H4 (cell line): ENCODE data around the gene NRXN3. TPM values are rescaled to one million over a fixed set of nuclear protein-coding genes. Genes with fewer than 3 reads are reported as not detected.
A peak's percentile ranks its signal among the peaks of the same experiment; 100 is the strongest.

Experiments
- DNase-seq: peaks from one replicate; pipeline ENCODE4 v3.0.0-alpha.2; 2015; ENCODE audit warnings: low spot score
- total RNA-seq: library from RNA; depleted of rRNA; stranded (reverse); fragments of >200 nt; shearing (Covaris generic); gene quantifications from 2 replicates; pipeline ENCODE4 v1.2.3, GENCODE V29; 2014

Gene NRXN3
- total RNA-seq, 1 experiment from 2014 or later = 0.37 TPM

DNA sequence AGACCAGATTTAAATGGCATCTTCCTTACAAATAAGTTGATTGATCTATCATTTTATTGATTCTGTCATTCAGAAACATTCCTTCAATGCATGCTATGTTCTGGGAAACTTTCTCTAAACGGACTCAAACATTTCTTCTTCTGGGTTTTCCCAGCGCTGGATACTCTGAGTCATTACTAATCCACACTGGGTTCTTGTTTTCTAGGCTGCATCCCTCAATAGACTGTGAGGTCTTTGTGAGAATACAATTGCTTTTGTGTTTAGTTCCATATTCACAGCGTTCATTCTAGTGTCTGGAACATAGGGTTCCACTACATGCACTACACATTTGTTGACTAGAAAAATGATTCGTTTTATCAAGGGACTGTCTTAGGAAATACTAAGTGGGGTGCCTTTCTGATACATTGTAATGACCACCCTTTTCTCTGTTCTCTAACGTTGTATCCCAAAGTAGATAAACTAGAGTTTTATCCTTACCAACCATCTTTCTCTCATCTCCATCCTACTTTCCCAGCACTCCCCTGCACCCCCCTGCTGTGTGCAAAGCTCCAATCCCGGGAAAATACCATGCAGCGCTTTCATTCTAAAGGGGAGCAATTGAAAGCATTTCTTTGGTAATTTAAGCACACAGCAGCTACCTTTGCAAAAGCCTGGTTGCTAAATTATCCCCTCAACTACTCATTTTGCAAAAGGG lies 1162.5 kb downstream of the NRXN3 start:
- DNase-seq = no peak

DNA sequence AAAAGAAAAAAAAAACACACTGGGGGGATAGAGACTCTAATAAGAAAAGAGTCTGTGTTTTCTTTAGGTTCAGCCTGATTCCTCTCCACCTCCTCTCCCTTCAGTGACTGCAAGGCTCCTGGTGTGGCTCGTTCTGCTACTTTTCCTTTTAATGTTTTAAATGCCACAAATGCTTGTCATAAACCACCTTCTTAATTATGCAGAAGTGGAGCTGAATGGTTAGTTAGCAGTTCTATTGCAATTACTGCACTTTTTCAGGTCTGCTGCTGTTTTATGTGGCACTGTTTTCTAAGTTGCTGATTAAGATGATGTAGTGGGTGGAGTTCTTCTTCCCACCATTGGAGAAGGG lies 1163.0 kb downstream of the NRXN3 start:
- no peak for DNase-seq

DNA sequence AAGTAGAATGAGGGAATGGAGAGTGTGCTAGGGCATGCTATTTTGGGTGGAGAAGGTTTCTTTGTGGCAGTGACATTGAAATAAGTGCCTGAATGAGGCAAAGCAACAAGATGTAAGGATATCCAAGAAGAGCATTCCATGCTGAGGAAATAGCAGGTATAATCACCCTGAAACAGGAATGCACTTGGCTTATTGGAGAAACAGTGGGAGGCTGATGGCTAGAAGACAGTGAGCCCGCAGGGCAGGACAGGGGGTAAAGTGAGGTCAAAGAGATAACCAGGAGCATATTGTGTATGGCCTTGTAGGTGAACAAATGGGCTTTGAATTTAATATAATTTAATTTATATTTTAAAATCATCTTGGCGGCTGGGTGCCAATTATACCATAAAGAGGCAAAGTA lies 1164.1 kb downstream of the NRXN3 start:
- DNase-seq = no peak

DNA sequence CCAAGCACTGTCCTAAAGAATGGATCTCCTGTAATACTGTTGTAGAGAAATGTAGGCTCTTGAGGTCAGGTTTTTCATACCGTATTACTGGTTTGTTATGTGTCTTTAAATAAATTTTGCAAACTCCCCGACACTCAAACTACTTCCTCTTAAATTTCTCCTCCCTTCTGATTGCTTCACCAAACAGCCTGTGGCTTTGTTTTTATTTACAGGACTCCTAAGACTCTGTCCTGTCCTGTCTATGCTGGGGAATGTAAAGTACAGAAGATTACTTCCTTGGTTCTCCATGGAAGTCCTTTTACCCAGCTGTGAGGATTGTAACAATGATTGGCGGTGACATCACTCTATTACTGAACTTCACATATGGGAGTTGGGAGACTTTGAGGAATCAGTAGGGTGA lies 1167.6 kb downstream of the NRXN3 start:
- DNase-seq = no peak

DNA sequence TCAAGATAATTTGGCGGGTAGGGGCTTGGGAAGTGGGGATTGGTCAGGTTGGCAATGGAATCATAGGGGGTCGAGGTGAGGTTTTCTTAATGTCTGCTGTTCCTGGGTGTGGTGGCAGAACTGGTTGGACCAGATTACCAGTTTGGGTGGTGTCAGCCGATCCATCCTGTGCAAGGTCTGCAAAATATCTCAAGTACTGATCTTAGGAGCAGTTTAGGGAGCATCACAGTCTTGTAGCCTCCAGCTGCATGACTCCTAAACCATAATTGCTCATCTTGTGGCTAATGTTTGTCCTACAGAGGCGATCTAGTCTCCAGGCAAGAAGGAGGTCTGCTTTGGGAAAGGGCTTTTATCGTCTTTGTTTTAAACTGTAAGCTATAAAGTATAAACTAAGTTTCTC lies 1172.8 kb downstream of the NRXN3 start:
- no peak for DNase-seq

DNA sequence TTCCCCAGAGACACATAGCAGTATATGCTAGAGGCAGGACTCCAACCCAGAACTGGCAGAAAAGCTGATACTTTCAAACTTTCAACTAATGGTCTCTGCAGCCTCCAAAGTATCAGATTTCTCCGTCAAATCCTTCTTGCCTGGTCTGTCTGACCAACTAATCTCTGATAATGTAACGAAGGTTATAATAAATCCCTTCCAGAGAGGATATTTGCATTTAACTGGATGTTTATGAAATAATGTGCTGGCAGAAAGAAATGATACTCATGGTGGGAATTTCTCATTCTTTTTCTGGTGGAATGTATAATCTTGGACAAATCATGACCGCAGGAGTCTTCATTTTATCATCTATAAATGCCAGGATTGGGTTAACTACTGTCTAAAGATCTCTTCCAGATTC lies 1180.8 kb downstream of the NRXN3 start:
- DNase-seq = no peak

DNA sequence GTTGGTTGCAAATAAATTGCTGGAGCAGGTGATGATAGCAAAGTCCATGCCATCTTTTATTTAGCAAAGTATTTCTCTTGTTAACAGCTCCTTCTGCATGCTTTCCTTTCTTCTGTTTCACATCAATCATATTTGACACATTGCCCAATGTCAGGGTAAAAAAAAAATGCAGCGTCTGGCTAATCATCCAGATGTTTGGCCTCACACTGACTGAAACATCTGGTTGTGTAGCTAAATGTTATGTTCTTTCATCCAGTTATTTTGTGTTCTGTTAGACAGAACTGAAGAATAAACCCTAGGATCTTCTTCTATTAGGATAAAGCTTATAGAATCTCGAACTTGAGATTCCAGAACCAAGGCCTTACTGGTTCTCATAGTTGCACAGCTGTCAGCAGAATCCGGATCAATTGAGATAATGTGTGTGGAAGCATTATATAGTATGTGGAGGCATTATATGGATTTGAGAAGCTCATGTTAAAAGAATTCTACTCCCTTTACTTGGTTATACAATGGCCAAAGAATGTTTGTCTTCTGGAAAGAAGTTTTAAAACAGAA lies 1182.0 kb downstream of the NRXN3 start:
- no peak for DNase-seq

DNA sequence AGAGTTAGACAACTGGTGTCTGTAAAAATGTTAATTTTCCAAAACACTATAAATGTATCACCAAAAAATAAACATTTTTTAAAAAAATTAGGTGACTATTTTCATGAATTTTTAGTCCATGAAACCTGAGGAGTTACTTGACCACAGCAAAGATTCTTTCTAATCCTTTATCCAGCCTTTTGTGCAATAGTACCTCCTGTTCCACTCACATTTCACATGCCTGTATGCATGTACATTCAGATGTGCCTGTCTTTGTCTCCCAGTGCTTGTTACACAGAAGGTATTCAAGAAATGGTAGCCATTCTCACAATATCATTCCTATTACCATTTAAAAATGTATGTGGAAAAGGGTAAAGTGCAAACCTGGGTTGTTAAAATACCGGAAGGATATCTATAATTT lies 1184.2 kb downstream of the NRXN3 start:
- DNase-seq = no peak

DNA sequence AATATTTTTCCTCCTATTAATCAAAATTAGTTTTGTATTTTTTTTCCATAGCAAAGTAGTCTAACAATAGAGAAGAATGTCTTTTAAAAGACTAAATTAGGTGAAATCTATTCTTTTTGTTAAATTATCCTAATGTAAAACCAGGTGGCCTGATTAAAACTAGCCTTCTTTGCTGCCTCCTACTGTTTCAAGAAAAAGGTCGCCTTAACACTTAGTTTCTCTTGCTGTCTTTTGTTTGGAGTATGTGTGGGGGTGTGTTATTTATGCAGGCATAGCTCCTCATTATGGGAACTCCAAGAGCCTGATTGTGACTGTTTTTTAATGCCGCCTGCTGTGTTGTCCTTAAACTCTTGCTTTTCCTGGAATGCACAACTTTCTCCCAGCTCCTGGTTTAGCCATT lies 1185.9 kb downstream of the NRXN3 start:
- peak; percentile 8 for DNase-seq

DNA sequence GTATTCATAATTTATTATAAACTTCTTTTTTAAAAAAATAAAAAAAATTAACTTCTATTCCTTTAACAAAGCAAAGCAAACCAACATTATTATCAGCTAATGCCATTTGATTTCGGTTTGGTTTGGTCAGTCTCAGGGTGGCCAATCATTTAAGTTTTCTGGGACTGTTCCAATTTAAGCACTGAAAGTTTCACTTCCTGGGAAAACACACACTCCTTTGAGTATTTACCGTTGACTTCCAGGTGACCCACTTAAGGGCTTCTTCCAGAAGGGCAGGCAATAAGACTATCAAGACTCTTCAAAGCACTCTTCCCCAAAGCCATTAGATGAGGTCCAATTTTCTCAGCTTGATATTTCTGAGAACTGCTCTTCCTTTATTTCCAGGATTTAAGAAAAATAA lies 1187.1 kb downstream of the NRXN3 start:
- DNase-seq = no peak

DNA sequence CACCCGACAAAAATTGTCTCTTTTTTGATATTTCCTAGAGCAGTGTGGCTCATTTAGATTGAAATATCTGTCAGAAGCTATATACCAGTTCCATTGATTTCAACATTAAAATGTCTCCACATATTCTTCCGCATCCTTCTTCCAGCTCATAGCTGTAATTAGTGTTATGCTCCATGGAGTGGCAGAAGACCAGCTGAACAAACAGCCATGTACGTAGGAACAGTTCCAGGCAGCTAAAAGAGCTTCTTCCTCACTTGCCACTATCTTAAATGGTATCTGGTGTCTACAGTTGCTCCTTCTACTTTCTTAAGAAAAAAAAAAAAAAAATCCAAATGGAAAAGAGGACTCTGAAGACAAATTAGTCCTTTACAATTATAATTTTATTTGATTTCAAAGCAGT lies 1193.1 kb downstream of the NRXN3 start:
- DNase-seq = no peak

DNA sequence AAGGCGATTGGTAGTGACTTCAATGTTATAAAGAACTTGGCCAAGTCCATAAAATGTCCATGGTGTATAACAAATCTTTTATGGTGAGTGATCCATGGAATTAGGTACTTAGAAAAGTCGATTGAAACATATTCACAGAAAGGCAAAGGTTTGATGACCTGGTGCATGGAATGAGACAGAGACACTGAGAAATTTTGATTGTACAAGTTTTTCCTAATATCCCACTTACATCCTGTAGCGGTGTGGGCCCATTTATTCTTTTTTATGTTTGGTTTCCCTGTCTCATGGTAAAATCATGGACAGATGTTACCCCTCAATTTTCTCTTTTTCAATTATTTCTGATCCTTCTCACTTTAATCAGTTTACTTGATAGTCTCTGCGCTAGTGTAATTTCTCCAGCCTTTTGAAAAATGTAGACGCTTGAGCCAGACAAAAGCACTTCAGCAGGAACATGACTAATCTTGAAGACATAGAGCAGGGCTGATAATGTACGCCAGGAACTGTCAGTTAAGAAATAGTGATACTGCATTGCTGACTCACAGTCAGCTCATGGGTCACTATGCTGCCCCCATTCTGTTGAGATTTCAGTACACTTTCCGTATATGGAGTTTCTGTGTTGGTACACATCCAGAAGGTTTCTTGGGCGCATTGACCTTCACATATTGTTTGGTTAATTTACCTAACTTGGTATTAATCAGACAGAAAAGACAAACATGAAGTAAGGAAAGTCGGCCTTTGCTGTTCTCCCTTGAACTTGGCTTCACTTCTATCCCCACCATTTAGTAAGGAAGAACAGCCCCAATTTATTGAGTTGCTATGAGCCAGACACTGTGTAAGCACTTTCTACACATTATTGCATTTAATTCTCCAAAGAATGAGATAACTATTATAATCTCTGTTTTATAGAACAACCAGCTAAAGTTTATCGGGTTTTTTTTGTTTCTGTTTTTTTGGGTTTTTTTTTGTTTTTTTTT lies 1199.5 kb downstream of the NRXN3 start:
- peak; percentile 90 for DNase-seq

DNA sequence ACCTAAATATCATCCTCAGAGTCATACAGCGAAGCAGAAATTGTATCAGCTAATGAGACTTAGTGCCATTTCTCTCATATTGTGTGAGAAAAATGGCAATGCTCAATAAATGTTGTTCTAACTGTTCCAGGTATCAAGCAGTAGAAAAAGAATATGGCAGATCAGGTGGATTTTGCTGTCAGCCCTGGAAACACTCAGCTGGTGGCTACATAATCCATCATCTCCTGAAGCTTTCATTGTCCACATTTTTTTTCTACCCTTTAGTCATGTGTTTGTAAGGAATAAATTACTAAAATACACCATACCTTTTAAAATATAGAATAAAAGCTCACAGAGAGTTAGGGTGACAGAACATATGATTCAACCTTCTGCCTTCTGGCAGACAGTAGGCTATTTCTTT lies 1200.8 kb downstream of the NRXN3 start:
- DNase-seq = no peak

DNA sequence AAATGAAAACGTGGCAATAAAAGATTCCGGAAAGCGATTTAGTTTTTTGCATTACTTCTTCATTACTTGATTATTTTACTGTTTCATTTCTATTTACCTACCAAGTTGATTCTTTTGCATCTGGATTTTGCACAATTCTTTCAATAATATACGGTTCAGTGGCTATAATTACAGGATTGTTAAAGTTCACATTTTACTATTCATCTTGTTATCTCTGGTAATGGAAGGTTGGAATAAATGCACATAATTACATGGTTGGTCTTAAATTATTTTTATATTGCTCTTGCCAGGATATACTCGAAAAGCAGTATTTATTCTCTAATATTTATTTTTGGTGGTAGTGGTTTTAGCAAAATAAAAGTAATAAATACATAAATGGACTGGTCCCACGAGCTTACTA lies 1203.3 kb downstream of the NRXN3 start:
- no peak for DNase-seq

DNA sequence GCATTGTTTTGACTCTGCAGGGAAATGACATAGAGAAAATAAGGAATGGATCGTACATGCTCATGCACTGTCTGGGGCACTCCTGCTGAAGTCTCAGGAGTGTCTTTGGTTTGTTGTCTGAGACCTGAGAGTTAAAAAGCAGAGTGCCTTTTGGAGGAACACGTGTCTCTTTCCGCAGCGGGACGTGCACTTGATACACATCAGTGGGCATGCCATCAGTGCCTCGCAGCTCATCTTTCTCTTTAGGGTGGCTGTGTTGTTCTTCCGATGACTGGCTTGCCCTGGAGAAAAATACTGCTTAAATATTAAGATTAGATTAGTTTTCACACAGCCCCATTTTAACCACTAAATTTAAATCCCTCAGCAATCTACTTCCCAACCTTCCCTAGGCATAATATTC lies 1205.2 kb downstream of the NRXN3 start:
- no peak for DNase-seq

DNA sequence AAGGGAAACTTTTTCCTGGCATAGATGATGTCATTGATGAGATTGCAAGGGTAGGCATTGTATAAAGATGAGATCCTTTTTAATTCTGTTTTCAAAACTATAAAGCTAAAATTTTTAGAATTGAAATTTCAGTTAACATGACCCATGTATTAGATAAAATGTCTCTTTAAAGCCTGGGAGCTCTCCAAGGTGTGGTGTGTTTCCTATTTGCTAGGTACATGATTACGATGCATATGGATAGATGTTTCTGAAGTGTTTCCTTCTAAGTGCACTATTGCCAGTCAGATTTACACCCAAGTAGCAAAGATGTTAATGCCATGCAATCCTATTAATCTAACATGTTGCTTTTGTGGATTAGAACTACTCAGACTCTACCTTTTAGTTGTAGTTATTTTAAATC lies 1206.4 kb downstream of the NRXN3 start:
- DNase-seq = no peak

DNA sequence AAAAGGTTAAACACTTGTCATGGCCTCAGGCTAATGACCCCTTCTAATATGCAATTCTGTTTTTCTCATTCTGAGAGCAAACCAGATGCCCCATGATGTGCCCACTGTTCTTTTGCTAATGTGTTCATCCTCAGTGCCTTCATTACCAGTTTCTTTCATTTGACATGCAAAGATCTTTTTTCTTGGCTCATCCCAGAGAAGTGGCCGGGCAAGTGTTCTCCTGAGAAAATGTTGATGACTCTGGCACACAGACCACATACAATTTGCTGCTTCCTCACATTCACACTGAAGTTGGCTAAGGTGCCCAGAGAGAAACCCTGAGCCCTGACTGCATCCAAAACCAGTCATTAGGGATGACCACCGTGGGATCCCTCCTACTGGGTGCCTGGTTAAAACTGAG lies 1207.8 kb downstream of the NRXN3 start:
- no peak for DNase-seq

DNA sequence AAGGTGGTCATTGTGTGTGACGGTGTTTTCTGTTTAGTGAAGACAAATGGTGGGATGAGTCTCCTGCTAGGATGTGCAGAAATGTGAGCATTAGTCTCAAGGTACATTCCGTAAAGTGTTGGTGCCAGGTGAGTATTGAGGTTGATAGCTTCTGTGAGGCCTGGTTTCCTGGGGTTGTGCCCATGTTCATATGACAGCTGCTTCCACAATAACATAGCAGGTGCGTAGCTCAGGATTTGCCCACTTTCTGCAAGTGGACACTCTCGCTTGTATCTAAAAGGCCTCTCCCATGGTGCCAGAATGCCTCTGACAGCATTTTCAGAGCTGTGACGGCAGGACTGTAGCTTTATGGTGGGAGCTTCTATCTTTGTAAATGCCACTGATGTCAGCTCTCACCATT lies 1209.1 kb downstream of the NRXN3 start:
- no peak for DNase-seq

DNA sequence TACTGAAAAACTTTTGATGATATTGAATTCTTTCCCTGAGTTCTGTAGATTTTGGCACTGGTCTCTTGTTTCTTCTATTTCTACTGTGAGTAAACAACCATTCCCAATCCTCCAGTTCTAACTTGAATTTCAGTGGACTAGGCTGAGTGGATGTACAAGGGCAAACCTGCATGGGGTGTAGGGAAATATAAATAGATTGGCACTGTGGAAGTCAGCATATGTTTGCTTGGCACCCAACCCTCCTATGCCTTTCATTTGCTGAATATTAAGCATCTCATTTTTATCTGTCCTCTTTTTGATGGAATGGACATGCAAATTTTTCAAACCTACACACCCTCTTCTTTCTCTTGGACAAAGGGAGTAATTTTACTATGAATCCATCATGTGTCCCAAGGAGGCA lies 1212.9 kb downstream of the NRXN3 start:
- DNase-seq = no peak

DNA sequence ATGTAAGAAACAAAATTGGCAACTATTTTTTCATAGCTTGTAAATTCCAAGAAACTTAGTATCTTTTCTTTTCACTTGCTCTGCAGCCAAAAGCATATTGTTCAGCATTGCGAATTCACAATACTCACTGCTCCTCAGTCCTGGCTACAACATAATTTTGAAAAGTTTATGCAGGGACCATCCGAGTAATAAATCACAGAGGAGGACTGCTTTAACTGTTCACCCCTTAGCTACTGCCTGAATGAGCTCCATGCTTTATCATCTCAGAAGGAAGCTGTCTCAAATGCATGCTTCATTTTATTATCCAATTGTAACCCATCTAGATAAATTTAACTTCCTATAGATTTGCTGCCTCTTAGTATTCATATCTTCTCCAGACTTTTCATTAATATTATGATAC lies 1213.3 kb downstream of the NRXN3 start:
- DNase-seq = no peak

DNA sequence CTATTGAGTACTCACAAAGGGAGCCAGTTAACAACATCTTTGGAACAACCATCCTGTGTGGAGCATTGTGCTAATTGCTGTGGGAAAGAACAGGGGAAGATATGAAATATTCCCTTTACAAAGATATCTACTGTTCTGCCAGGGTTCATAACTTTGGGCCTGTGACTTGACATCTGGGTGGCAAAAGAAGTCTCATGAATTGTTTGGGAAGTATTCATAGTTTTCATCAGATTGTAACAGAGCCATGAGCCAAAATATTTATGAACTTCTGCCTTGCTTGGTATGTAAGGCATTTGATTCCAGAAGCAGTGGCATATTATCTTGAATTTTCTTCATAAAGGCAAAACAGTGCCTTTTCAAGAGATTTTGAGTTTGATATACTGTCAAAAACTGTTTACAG lies 1224.9 kb downstream of the NRXN3 start:
- DNase-seq = no peak

DNA sequence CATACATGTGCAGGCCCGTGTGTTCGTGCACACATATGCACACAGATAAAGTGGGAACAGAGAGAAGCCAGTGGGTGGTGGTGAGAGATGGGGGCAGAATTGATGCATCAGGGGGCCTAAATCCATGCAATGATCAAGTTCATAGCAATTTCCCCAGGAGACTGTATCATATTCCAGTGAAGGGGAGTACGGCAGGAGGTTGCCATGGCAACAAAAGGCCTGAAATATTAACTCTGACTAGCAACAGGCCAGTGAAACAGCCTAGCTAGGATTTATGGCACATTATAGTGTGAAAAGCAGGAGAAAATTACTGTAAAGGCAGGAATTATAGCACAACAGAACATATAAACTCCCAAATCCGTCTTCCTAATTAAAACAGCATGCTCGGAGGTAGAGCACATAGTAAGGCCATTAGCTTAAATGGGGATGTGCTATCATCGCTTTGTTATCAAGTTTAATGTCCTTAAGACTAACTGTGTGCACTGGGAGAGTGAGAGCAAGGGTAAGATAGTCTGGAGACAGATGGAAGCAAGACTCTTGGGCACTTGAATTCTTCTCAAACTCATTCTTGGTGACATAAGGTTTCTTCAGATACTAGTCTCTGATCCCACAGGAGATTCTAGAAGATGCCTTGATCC lies 1234.8 kb downstream of the NRXN3 start:
- DNase-seq = no peak

DNA sequence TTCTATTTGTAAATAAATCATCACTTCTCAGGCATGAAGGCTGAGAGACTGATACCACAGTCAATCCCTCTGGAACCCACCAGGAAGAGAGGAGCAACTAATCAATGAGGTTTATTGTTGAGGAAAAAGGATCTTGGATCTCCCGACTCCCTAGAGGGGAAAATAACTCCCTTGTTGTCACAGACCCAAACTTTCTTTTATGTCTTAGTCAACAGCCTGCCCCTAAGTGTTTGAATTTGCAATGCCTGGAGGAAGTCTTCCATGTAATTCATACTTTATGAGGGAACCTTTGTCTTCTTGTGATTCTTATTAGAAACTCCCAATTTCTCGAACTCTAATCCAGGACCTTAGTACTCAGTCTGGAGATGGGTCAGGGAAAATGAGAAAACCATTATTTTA lies 1235.3 kb downstream of the NRXN3 start:
- DNase-seq = no peak
